SK-N-SH (cell line): ENCODE results near the gene OR2AE1. TPM values are rescaled to one million over a fixed set of nuclear protein-coding genes. Genes with fewer than 3 reads are reported as not detected.

Experiments used
- CTCF ChIA-PET: fragments of 300-600, 350-600 bp; formaldehyde crosslinking; extraction: SDS; loops from one replicate; lab custom pipeline; 2021; lab: Yijun Ruan, JAX
- POLR2A ChIA-PET: fragments of 350-600 bp; sonication (Branson Sonifier 250); formaldehyde crosslinking; extraction: SDS; loops from one replicate; lab custom pipeline; 2020; ENCODE audit warnings: antibody characterized with exemption, inconsistent platforms; lab: Yijun Ruan, JAX
- DNase-seq: peaks from one replicate; pipeline ENCODE4 v3.0.0; 2012
- H2AFZ ChIP-seq: fragments of 200-600 bp; sonication (generic); 2 replicates; pipeline ENCODE4 v1.8.1; 2016; ENCODE audit warnings: antibody characterized with exemption, mild to moderate bottlenecking, low read depth
- H3F3A ChIP-seq: fragments of 200-600 bp; sonication (generic); replicated peaks from 2 replicates; pipeline ENCODE3; 2016; ENCODE audit warnings: antibody characterized with exemption, mild to moderate bottlenecking; ENCODE audit not compliant: insufficient read depth
- H3K27ac ChIP-seq, 2 experiments: fragments of 200-500 bp in 1 of 2; fragments of 200-600 bp in 1 of 2; sonication (Bioruptor generic) in 1 of 2; sonication (generic), shearing (Covaris generic) in 1 of 2; 2 replicates each; pipeline versions ENCODE4 v1.5.1 to v1.6.1; 2014 to 2016; ENCODE audit warnings: low read depth in 2 of 2, inconsistent platforms in 1 of 2, low read length in 1 of 2, mild to moderate bottlenecking in 1 of 2, mixed read lengths in 1 of 2
- H3K27me3 ChIP-seq: fragments of 200-600 bp; sonication (generic), shearing (Covaris generic); 2 replicates; pipeline ENCODE4 v1.6.1; 2016; ENCODE audit warnings: mixed run types; ENCODE audit not compliant: insufficient read depth
- H3K36me3 ChIP-seq, 2 experiments: fragments of 200-500 bp in 1 of 2; fragments of 200-600 bp in 1 of 2; sonication (Bioruptor generic) in 1 of 2; sonication (generic) in 1 of 2; replicated peaks in 1 of 2; 2 replicates each; pipeline versions ENCODE3 to v1.5.1; 2014 to 2016; ENCODE audit warnings: low read length in 1 of 2, mild to moderate bottlenecking in 1 of 2; ENCODE audit not compliant: insufficient read depth in 2 of 2, control insufficient read depth in 1 of 2
- H3K4me1 ChIP-seq, 2 experiments: fragments of 200-500 bp in 1 of 2; fragments of 200-600 bp in 1 of 2; sonication (Bioruptor generic) in 1 of 2; sonication (generic), shearing (Covaris generic) in 1 of 2; 2 replicates each; pipeline versions ENCODE4 v1.5.1 to v1.6.1; 2014 to 2016; ENCODE audit warnings: low read depth in 1 of 2, low read length in 1 of 2, mixed run types in 1 of 2; ENCODE audit not compliant: insufficient read depth in 2 of 2, control insufficient read depth in 1 of 2
- H3K4me2 ChIP-seq: fragments of 200-600 bp; sonication (generic), shearing (Covaris generic); 2 replicates; pipeline ENCODE4 v1.6.1; 2017; ENCODE audit warnings: mixed run types
- H3K4me3 ChIP-seq, 2 experiments: fragments of 200-500 bp in 1 of 2; fragments of 200-600 bp in 1 of 2; sonication (Bioruptor generic) in 1 of 2; sonication (generic), shearing (Covaris generic) in 1 of 2; 2 replicates each; pipeline versions ENCODE4 v1.5.1 to v1.8.1; 2014 to 2016; ENCODE audit warnings: low read depth in 2 of 2, inconsistent platforms in 1 of 2, low read length in 1 of 2, mild to moderate bottlenecking in 1 of 2, mixed read lengths in 1 of 2, moderate library complexity in 1 of 2
- H3K79me2 ChIP-seq: fragments of 200-600 bp; sonication (generic); 2 replicates; pipeline ENCODE4 v1.8.1; 2017; ENCODE audit warnings: mild to moderate bottlenecking; ENCODE audit not compliant: insufficient read depth
- H3K9ac ChIP-seq: fragments of 200-600 bp; sonication (generic); 2 replicates; pipeline ENCODE4 v1.6.1; 2017; ENCODE audit warnings: mixed run types
- H3K9me2 ChIP-seq: fragments of 200-600 bp; sonication (generic); 2 replicates; pipeline ENCODE4 v1.6.1; 2017; ENCODE audit warnings: mixed run types
- H3K9me3 ChIP-seq: fragments of 200-600 bp; sonication (generic); 2 replicates; pipeline ENCODE4 v1.6.1; 2017; ENCODE audit warnings: mixed run types, mild to moderate bottlenecking, moderate library complexity
- H4K20me1 ChIP-seq: fragments of 200-600 bp; sonication (generic); 2 replicates; pipeline ENCODE4 v1.6.1; 2017; ENCODE audit warnings: mild to moderate bottlenecking, mixed run types; ENCODE audit not compliant: insufficient read depth
- CHD2 ChIP-seq: fragments of 150-350 bp; IDR thresholded peaks from 2 replicates; pipeline ENCODE4 v1.6.1; 2018; ENCODE audit warnings: low read length; ENCODE audit not compliant: partially characterized antibody
- EZH2phosphoT487 ChIP-seq: fragments of 200-600 bp; sonication (generic); IDR thresholded peaks from 2 replicates; pipeline ENCODE4 v1.6.1; 2017; ENCODE audit warnings: low read depth, mixed run types, mild to moderate bottlenecking, antibody characterized with exemption, moderate library complexity, borderline replicate concordance
- FOSL2 ChIP-seq: IDR thresholded peaks from 2 replicates; pipeline ENCODE4 v1.4.0; 2012; ENCODE audit warnings: low read depth, mild to moderate bottlenecking, moderate library complexity, borderline replicate concordance
- FOXJ3 ChIP-seq: sonication (generic); formaldehyde crosslinking; IDR thresholded peaks from 2 replicates; pipeline ENCODE4 v1.5.1; 2020; ENCODE audit warnings: mild to moderate bottlenecking, missing genetic modification reagents
- FOXM1 ChIP-seq: IDR thresholded peaks from 2 replicates; pipeline ENCODE4 v1.4.0; 2012; ENCODE audit warnings: low read depth, mild to moderate bottlenecking
- GABPA ChIP-seq: IDR thresholded peaks from 2 replicates; pipeline ENCODE4 v1.4.0; 2012; ENCODE audit warnings: low read depth, mild to moderate bottlenecking
- GATA2 ChIP-seq: sonication (generic); formaldehyde crosslinking; IDR thresholded peaks from 2 replicates; pipeline ENCODE4 v1.5.0; 2020; ENCODE audit warnings: mild to moderate bottlenecking, missing genetic modification reagents
- IRF3 ChIP-seq: fragments of 150-350 bp; IDR thresholded peaks from 2 replicates; pipeline ENCODE4 v1.6.1; 2016; ENCODE audit warnings: mild to moderate bottlenecking, low read depth, low read length
- MEF2A ChIP-seq: IDR thresholded peaks from 2 replicates; pipeline ENCODE4 v1.4.0; 2012; ENCODE audit warnings: low read depth, borderline replicate concordance
- MXI1 ChIP-seq: IDR thresholded peaks from 2 replicates; pipeline ENCODE4 v1.6.1; 2012; ENCODE audit warnings: mild to moderate bottlenecking, low read depth, low read length, improper control_type of control experiment
- NFIC ChIP-seq: IDR thresholded peaks from 2 replicates; pipeline ENCODE4 v1.4.0; 2012; ENCODE audit warnings: borderline replicate concordance
- NRF1 ChIP-seq: IDR thresholded peaks from 2 replicates; pipeline ENCODE4 v1.6.1; 2012; ENCODE audit warnings: low read depth, mild to moderate bottlenecking, low read length
- POLR2AphosphoS5 ChIP-seq: IDR thresholded peaks from 2 replicates; pipeline ENCODE4 v1.6.1; 2012; ENCODE audit warnings: low read depth, low read length
- RCOR1 ChIP-seq: fragments of 150-350 bp; IDR thresholded peaks from 2 replicates; pipeline ENCODE4 v1.6.1; 2017; ENCODE audit warnings: antibody characterized with exemption, low read length
- RFX5 ChIP-seq: IDR thresholded peaks from 2 replicates; pipeline ENCODE4 v1.6.1; 2012; ENCODE audit warnings: mild to moderate bottlenecking, improper control_type of control experiment, low read length
- SMC3 ChIP-seq: IDR thresholded peaks from 2 replicates; pipeline ENCODE4 v1.6.1; 2012; ENCODE audit warnings: low read depth, low read length, improper control_type of control experiment
- TCF12 ChIP-seq: IDR thresholded peaks from 2 replicates; pipeline ENCODE4 v1.4.0; 2012
- TEAD4 ChIP-seq: IDR thresholded peaks from 2 replicates; pipeline ENCODE4 v1.4.0; 2012; ENCODE audit warnings: mild to moderate bottlenecking, borderline replicate concordance; ENCODE audit not compliant: insufficient read depth
- YY1 ChIP-seq: IDR thresholded peaks from 2 replicates; pipeline ENCODE4 v1.4.0; 2012; ENCODE audit warnings: low read depth, mild to moderate bottlenecking
- WGBS: methylation state at CpG from one replicate; pipeline ENCODE4 v1.1.6; 2017; ENCODE audit warnings: low lambda C conversion rate; 5-methylcytosine and 5-hydroxymethylcytosine counted together
- polyA plus RNA-seq, 3 experiments: library from polyadenylated mRNA; depleted of rRNA; stranded (reverse); fragments of >200 nt; gene quantifications; 2 replicates each; pipeline ENCODE4 v1.2.3, GENCODE V29; 2012
- TF ChIP-seq, protein P1 (sequence below): IDR thresholded peaks from 2 replicates; pipeline ENCODE4 v1.4.0; 2012; ENCODE audit warnings: low read depth, borderline replicate concordance
- TF ChIP-seq, protein P2 (sequence below): IDR thresholded peaks from 2 replicates; pipeline ENCODE4; 2012
- TF ChIP-seq, protein P3 (sequence below): IDR thresholded peaks from 2 replicates; pipeline ENCODE4 v1.4.0; 2012; ENCODE audit warnings: low read depth, borderline replicate concordance
- TF ChIP-seq, protein P4 (sequence below): fragments of 150-350 bp; IDR thresholded peaks from 2 replicates; pipeline ENCODE4 v1.6.1; 2017; ENCODE audit warnings: antibody characterized with exemption, low read length, low read depth, borderline replicate concordance
- TF ChIP-seq, protein P5 (sequence below): IDR thresholded peaks from 2 replicates; pipeline ENCODE4 v1.4.0; 2012; ENCODE audit warnings: low read depth

OR2AE1 gene
- polyA plus RNA-seq, 1 of the 3 experiments (the other 2 are of a cell fraction), result not detected

- H3F3A ChIP-seq, result no peaks in the 10 kb centered on the region
- H3K9me3 ChIP-seq, result no peaks in the 10 kb centered on the region
- no peaks in the 10 kb centered on the region for H3K9me2 ChIP-seq
- no peaks in the 10 kb centered on the region for H4K20me1 ChIP-seq
- no peak overlapping the region for H3K9ac ChIP-seq
- POLR2A ChIA-PET, result no interaction called here
- H3K27ac ChIP-seq, result no peak overlapping the region
- no peaks in the 10 kb centered on the region for H3K4me1 ChIP-seq
- no peak overlapping the region for H3K4me3 ChIP-seq
- TF ChIP-seq IRF3 (no peak), NRF1 (no peak), RFX5 (no peak), MXI1 (no peak), POLR2AphosphoS5 (no peak), SMC3 (no peak), FOXM1 (no peak), MEF2A (no peak), EZH2phosphoT487 (no peak), CHD2 (no peak), YY1 (no peak)
- TF ChIP-seq, protein P1, sequence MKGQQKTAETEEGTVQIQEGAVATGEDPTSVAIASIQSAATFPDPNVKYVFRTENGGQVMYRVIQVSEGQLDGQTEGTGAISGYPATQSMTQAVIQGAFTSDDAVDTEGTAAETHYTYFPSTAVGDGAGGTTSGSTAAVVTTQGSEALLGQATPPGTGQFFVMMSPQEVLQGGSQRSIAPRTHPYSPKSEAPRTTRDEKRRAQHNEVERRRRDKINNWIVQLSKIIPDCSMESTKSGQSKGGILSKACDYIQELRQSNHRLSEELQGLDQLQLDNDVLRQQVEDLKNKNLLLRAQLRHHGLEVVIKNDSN, result no peak
- TF ChIP-seq, protein P2, sequence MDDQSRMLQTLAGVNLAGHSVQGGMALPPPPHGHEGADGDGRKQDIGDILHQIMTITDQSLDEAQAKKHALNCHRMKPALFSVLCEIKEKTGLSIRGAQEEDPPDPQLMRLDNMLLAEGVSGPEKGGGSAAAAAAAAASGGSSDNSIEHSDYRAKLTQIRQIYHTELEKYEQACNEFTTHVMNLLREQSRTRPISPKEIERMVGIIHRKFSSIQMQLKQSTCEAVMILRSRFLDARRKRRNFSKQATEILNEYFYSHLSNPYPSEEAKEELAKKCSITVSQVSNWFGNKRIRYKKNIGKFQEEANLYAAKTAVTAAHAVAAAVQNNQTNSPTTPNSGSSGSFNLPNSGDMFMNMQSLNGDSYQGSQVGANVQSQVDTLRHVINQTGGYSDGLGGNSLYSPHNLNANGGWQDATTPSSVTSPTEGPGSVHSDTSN, result no peak
- TF ChIP-seq, all 33 proteins: peak for 0
- Histone ChIP-seq H3K27me3 (peaks cover 41% of the 10 kb centered on the region; the same call in 1 of the 2 replicates), H2AFZ (no peak overlapping the region), H3K36me3 (no peaks in the 10 kb centered on the region), H3K4me2 (no peak overlapping the region), H3K79me2 (no peaks in the 10 kb centered on the region)
- 23% methylated on average over 4 of the region's 4 CpGs for WGBS
- DNase-seq, result no peak
- CTCF ChIA-PET, result no interaction called here
Measured at GRCh38 chr7:99835189-99835588, 41.6 kb downstream of the OR2AE1 start.

- Histone ChIP-seq H3K27ac (no peak overlapping the region), H3K4me1 (no peaks in the 10 kb centered on the region), H4K20me1 (no peaks in the 10 kb centered on the region), H2AFZ (no peak overlapping the region), H3K9ac (no peak overlapping the region), H3K4me2 (no peak overlapping the region), H3K79me2 (no peaks in the 10 kb centered on the region), H3K4me3 (no peak overlapping the region), H3K27me3 (peaks cover 34% of the 10 kb centered on the region; the same call in 1 of the 2 replicates), H3F3A (no peaks in the 10 kb centered on the region), H3K36me3 (no peaks in the 10 kb centered on the region), H3K9me3 (no peaks in the 10 kb centered on the region), H3K9me2 (no peaks in the 10 kb centered on the region)
- POLR2A ChIA-PET, result no interaction called here
- 40% methylated on average over 2 of the region's 2 CpGs for WGBS
- DNase-seq, result no peak
- CTCF ChIA-PET, result no interaction called here
- TF ChIP-seq NRF1, result no peak
- TF ChIP-seq TEAD4, result no peak
- TF ChIP-seq, protein P3, sequence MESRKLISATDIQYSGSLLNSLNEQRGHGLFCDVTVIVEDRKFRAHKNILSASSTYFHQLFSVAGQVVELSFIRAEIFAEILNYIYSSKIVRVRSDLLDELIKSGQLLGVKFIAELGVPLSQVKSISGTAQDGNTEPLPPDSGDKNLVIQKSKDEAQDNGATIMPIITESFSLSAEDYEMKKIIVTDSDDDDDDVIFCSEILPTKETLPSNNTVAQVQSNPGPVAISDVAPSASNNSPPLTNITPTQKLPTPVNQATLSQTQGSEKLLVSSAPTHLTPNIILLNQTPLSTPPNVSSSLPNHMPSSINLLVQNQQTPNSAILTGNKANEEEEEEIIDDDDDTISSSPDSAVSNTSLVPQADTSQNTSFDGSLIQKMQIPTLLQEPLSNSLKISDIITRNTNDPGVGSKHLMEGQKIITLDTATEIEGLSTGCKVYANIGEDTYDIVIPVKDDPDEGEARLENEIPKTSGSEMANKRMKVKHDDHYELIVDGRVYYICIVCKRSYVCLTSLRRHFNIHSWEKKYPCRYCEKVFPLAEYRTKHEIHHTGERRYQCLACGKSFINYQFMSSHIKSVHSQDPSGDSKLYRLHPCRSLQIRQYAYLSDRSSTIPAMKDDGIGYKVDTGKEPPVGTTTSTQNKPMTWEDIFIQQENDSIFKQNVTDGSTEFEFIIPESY, result no peak
- TF ChIP-seq, protein P4, sequence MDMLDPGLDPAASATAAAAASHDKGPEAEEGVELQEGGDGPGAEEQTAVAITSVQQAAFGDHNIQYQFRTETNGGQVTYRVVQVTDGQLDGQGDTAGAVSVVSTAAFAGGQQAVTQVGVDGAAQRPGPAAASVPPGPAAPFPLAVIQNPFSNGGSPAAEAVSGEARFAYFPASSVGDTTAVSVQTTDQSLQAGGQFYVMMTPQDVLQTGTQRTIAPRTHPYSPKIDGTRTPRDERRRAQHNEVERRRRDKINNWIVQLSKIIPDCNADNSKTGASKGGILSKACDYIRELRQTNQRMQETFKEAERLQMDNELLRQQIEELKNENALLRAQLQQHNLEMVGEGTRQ, result no peak
- TF ChIP-seq, protein P5, sequence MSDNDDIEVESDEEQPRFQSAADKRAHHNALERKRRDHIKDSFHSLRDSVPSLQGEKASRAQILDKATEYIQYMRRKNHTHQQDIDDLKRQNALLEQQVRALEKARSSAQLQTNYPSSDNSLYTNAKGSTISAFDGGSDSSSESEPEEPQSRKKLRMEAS, result no peak
- TF ChIP-seq TCF12, result no peak
- no peak for TF ChIP-seq EZH2phosphoT487
- TF ChIP-seq RCOR1, result no peak
- TF ChIP-seq GATA2 (CRISPR knock-in tag), result no peak
- TF ChIP-seq NFIC, result no peak
- TF ChIP-seq GABPA, result no peak
- no peak for TF ChIP-seq POLR2AphosphoS5
- TF ChIP-seq FOSL2, result no peak
- TF ChIP-seq YY1, result no peak
- no peak for TF ChIP-seq FOXJ3 (CRISPR knock-in tag)
- no peak for TF ChIP-seq RFX5
Measured at GRCh38 chr7:99834382-99834781, 42.5 kb downstream of the OR2AE1 start.
